Keratinocyte (primary cell): ENCODE measurements around the gene AOAH. TPM values are rescaled to one million over a fixed set of nuclear protein-coding genes. Genes with fewer than 3 reads are reported as not detected.
A peak's percentile ranks its signal among the peaks of the same experiment; 100 is the strongest.

Experiments used
- DNase-seq: peaks from one replicate; pipeline ENCODE4 v3.0.0-alpha.2; 2011; ENCODE audit warnings: low read depth, missing footprints, low spot score
- FAIRE-seq: peaks from 2 replicates; lab custom pipeline; 2011; peaks lifted over from hg19 to GRCh38; lab: Jason Lieb, UNC
- H2AFZ ChIP-seq: 2 replicates; pipeline ENCODE4 v1.6.0; 2012; ENCODE audit warnings: low read length, control low read depth, inconsistent platforms; ENCODE audit not compliant: control insufficient read depth
- H3K27ac ChIP-seq: 2 replicates; pipeline ENCODE4 v1.5.1; 2011; ENCODE audit warnings: low read length; ENCODE audit not compliant: control insufficient read depth, insufficient read depth
- H3K27me3 ChIP-seq: 3 replicates; pipeline ENCODE4 v1.6.0; 2011; ENCODE audit warnings: low read length; ENCODE audit not compliant: control insufficient read depth, insufficient read depth; ENCODE audit errors: extremely low read depth
- H3K36me3 ChIP-seq, 2 experiments: 2 replicates in 1 of 2; 3 replicates in 1 of 2; pipeline ENCODE4 v1.5.1; 2011; ENCODE audit warnings: low read length in 2 of 2, mild to moderate bottlenecking in 1 of 2; ENCODE audit not compliant: control insufficient read depth in 2 of 2, insufficient read depth in 2 of 2; ENCODE audit errors: extremely low read depth in 1 of 2
- H3K4me1 ChIP-seq: 3 replicates; pipeline ENCODE4 v1.5.1; 2011; ENCODE audit warnings: low read length; ENCODE audit not compliant: control insufficient read depth, insufficient read depth; ENCODE audit errors: extremely low read depth
- H3K4me2 ChIP-seq: 3 replicates; pipeline ENCODE4 v1.6.0; 2011; ENCODE audit warnings: low read depth, low read length; ENCODE audit not compliant: control insufficient read depth, insufficient read depth; ENCODE audit errors: extremely low read depth
- H3K4me3 ChIP-seq, 3 experiments: fragments of 200-600 bp in 1 of 3; sonication (generic) in 1 of 3; 2 replicates in 2 of 3; 3 replicates in 1 of 3; pipeline ENCODE4 v1.5.1; 2011 to 2016; ENCODE audit warnings: low read length in 3 of 3, mild to moderate bottlenecking in 3 of 3, control low read depth in 2 of 3, inconsistent platforms in 1 of 3, low read depth in 1 of 3, mixed read lengths in 1 of 3, mixed run types in 1 of 3, moderate library complexity in 1 of 3; ENCODE audit not compliant: control insufficient read depth in 2 of 3, insufficient read depth in 2 of 3; ENCODE audit errors: extremely low read depth in 1 of 3
- H3K79me2 ChIP-seq: 2 replicates; pipeline ENCODE4 v1.6.0; 2012; ENCODE audit warnings: low read length; ENCODE audit not compliant: control insufficient read depth, insufficient read depth
- H3K9ac ChIP-seq: 3 replicates; pipeline ENCODE4 v1.6.0; 2011; ENCODE audit warnings: low read length; ENCODE audit not compliant: control insufficient read depth, insufficient read depth; ENCODE audit errors: extremely low read depth
- H3K9me1 ChIP-seq: 3 replicates; pipeline ENCODE4 v1.6.0; 2011; ENCODE audit warnings: low read length; ENCODE audit not compliant: control insufficient read depth, insufficient read depth; ENCODE audit errors: extremely low read depth
- H3K9me3 ChIP-seq: 2 replicates; pipeline ENCODE4 v1.5.1; 2012; ENCODE audit warnings: low read depth, low read length; ENCODE audit not compliant: control insufficient read depth
- H4K20me1 ChIP-seq: 3 replicates; pipeline ENCODE4 v1.6.0; 2011; ENCODE audit warnings: low read length; ENCODE audit not compliant: control insufficient read depth, insufficient read depth; ENCODE audit errors: extremely low read depth
- EZH2 ChIP-seq: IDR thresholded peaks from one replicate; pipeline ENCODE4 v1.6.1; 2012; ENCODE audit warnings: inconsistent platforms, mild to moderate bottlenecking, low read length, moderate library complexity
- dilution Hi-C: fragments of 300-500 bp; cut with MboI; formaldehyde crosslinking; loops from one replicate; pipeline ENCODE4 v1.7.0; 2020; ENCODE audit warnings: low sequenced_read_pairs; ENCODE audit not compliant: extremely low pct_ligation_motif_present
- polyA plus RNA-seq, 5 experiments: library from polyadenylated mRNA; depleted of rRNA in 3 of 5; stranded (reverse) in 3 of 5; stranded (forward) in 1 of 5; unstranded in 1 of 5; fragments of >200 nt; gene quantifications; 1 replicate in 1 of 5; 2 replicates in 3 of 5; 3 replicates in 1 of 5; pipeline versions ENCODE4 v1.2.1 to v1.2.3, GENCODE V29; 2011 to 2012; ENCODE audit warnings: missing spikeins in 2 of 5, low read depth in 1 of 5, low replicate concordance in 1 of 5
- TF ChIP-seq, protein P1 (sequence below), 3 experiments: IDR thresholded peaks in 1 of 3; conservative IDR thresholded peaks in 1 of 3; optimal IDR thresholded peaks in 1 of 3; 2 replicates in 2 of 3; 3 replicates in 1 of 3; pipeline versions ENCODE3 to v1.5.1; 2011; ENCODE audit warnings: low read length in 3 of 3, mild to moderate bottlenecking in 3 of 3, moderate library complexity in 2 of 3, control low read depth in 1 of 3, inconsistent platforms in 1 of 3; ENCODE audit not compliant: insufficient read depth in 2 of 3; ENCODE audit errors: extremely low read depth in 1 of 3

The AOAH gene
- polyA plus RNA-seq, 1 donor (not counting 4 experiments of a cell fraction or from before 2014, with no cell fraction given): 0.43 TPM

DNA sequence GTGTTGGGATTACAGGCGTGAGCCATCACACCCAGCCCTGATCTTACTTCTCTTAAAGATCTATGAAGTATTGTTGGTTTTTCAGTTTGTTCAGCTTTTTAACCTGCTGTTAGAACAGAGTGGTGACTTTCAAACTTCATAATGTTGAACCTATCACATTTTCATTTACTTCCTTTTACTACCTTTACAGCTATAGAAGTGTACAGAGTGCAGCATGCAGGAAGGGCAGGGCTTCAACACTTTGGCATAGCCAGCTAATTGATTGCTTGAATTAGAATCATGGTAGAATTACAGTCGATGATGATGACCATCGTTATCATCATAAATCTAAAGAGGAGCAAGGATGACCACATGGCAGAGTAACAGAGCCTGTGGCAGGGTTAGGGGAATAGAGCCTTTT, 55.5 kb downstream of the AOAH start:
- Histone ChIP-seq H2AFZ (no peak overlapping the region), H3K4me3 (no peak overlapping the region), H3K9me3 (no peaks in the 10 kb centered on the region), H3K27me3 (no peaks in the 10 kb centered on the region), H3K4me1 (peaks cover 16% of the 10 kb centered on the region), H4K20me1 (no peaks in the 10 kb centered on the region), H3K36me3 (no peaks in the 10 kb centered on the region), H3K27ac (no peak overlapping the region), H3K79me2 (no peaks in the 10 kb centered on the region), H3K9ac (no peak overlapping the region), H3K4me2 (no peak overlapping the region), H3K9me1 (no peaks in the 10 kb centered on the region)
- DNase-seq (no peak), FAIRE-seq (peak; percentile 46)
- dilution Hi-C loops: loop anchor here (25.0 kb wide), 1 partner anchor 181 kb away; no protein-coding TSS in a partner anchor
- no peak for TF ChIP-seq EZH2
- TF ChIP-seq, protein P1, sequence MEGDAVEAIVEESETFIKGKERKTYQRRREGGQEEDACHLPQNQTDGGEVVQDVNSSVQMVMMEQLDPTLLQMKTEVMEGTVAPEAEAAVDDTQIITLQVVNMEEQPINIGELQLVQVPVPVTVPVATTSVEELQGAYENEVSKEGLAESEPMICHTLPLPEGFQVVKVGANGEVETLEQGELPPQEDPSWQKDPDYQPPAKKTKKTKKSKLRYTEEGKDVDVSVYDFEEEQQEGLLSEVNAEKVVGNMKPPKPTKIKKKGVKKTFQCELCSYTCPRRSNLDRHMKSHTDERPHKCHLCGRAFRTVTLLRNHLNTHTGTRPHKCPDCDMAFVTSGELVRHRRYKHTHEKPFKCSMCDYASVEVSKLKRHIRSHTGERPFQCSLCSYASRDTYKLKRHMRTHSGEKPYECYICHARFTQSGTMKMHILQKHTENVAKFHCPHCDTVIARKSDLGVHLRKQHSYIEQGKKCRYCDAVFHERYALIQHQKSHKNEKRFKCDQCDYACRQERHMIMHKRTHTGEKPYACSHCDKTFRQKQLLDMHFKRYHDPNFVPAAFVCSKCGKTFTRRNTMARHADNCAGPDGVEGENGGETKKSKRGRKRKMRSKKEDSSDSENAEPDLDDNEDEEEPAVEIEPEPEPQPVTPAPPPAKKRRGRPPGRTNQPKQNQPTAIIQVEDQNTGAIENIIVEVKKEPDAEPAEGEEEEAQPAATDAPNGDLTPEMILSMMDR (optimal IDR thresholded peaks at IDR 0.05 in 1 of 3, IDR thresholded peaks at IDR 0.05 in 1 of 3, conservative IDR thresholded peaks at IDR 0.05 in 1 of 3; ENCODE audit: extremely low read depth in 1 of 3, insufficient read depth in 2 of 3, low read length in 3 of 3): no peak

DNA sequence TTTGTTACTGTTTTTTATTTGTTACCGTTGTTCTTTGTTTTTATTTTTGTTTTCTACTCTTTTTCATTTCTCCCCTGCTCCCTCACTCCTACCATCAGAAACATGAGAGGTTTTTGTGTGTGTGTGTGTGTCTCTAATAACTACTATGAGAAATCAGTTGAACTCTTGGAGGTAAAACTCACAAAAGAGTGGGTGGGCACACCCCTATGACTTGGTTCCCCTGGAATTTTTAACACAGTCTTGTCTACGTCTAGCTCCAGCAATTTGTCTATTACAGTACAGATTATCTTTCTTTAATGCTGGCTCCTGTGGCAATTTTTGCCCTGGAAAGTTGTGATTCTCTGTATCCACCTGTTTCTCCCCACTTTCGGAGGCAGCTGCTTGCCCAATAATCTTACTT, 56.2 kb downstream of the AOAH start:
- no peak overlapping the region for H3K4me3 ChIP-seq
- no peaks in the 10 kb centered on the region for H3K9me3 ChIP-seq
- no peaks in the 10 kb centered on the region for H4K20me1 ChIP-seq
- no peak overlapping the region for H3K9ac ChIP-seq
- no peak overlapping the region for H2AFZ ChIP-seq
- H3K79me2 ChIP-seq: no peaks in the 10 kb centered on the region
- no peaks in the 10 kb centered on the region for H3K27me3 ChIP-seq
- H3K9me1 ChIP-seq: no peaks in the 10 kb centered on the region
- DNase-seq (no peak), FAIRE-seq (no peak)
- TF ChIP-seq, protein P1 (optimal IDR thresholded peaks at IDR 0.05 in 1 of 3, IDR thresholded peaks at IDR 0.05 in 1 of 3, conservative IDR thresholded peaks at IDR 0.05 in 1 of 3; ENCODE audit: extremely low read depth in 1 of 3, insufficient read depth in 2 of 3, low read length in 3 of 3): no peak
- no peak for TF ChIP-seq EZH2
- no peaks in the 10 kb centered on the region for H3K36me3 ChIP-seq
- no peak overlapping the region for H3K4me2 ChIP-seq
- no peak overlapping the region for H3K27ac ChIP-seq
- peaks cover 16% of the 10 kb centered on the region for H3K4me1 ChIP-seq
- dilution Hi-C loops: loop anchor here (25.0 kb wide), 1 partner anchor 181 kb away; no protein-coding TSS in a partner anchor
